GM12878 (cell line): ENCODE data around the gene CYP1A2.

Experiments used
- CEBPB ChIP-seq, 2 experiments: fragments of 150-350 bp in 1 of 2; IDR thresholded peaks; 2 replicates each; pipeline ENCODE4 v1.6.1; 2012 to 2014; ENCODE audit warnings: low read depth in 2 of 2, low read length in 2 of 2, borderline replicate concordance in 1 of 2, inconsistent platforms in 1 of 2
- EZH2 ChIP-seq: IDR thresholded peaks from 2 replicates; pipeline ENCODE4 v1.6.1; 2012; ENCODE audit warnings: low read depth, mild to moderate bottlenecking, control low read depth, inconsistent platforms, low read length, borderline replicate concordance; ENCODE audit not compliant: control insufficient read depth
- HDAC2 ChIP-seq: fragments of 200-600 bp; sonication (generic); IDR thresholded peaks from 2 replicates; pipeline ENCODE4 v1.6.1; 2017
- MXI1 ChIP-seq: fragments of 150-350 bp; IDR thresholded peaks from 2 replicates; pipeline ENCODE4 v1.6.1; 2011; ENCODE audit warnings: low read depth, mild to moderate bottlenecking, inconsistent platforms, low read length, improper control_type of control experiment
- MYC ChIP-seq: IDR thresholded peaks from 2 replicates; pipeline ENCODE4 v1.6.1; 2011; ENCODE audit warnings: mild to moderate bottlenecking, low read length, moderate library complexity, inconsistent platforms; ENCODE audit not compliant: insufficient read depth, insufficient replicate concordance, insufficient read length, severe bottlenecking
- NR2C2 ChIP-seq: IDR thresholded peaks from 2 replicates; pipeline ENCODE4 v1.6.1; 2011; ENCODE audit warnings: borderline replicate concordance, low read depth; ENCODE audit not compliant: control insufficient read depth, insufficient read length
- RAD21 ChIP-seq: IDR thresholded peaks from 2 replicates; pipeline ENCODE4 v1.6.1; 2011; ENCODE audit warnings: mild to moderate bottlenecking, low read depth, low read length, moderate library complexity; ENCODE audit not compliant: insufficient read depth
- RCOR1 ChIP-seq: conservative IDR thresholded peaks from 2 replicates; pipeline ENCODE4 v1.6.1; 2012; ENCODE audit warnings: low read depth, low read length, improper control_type of control experiment
- TF ChIP-seq, protein P1 (sequence below), 3 experiments: IDR thresholded peaks in 2 of 3; conservative IDR thresholded peaks in 1 of 3; 2 replicates each; pipeline ENCODE4 v1.5.1; 2011; ENCODE audit warnings: low read depth in 3 of 3, low read length in 3 of 3, mild to moderate bottlenecking in 3 of 3, control low read depth in 2 of 3, moderate library complexity in 2 of 3, inconsistent platforms in 1 of 3, mixed read lengths in 1 of 3; ENCODE audit not compliant: control insufficient read depth in 2 of 3, insufficient read depth in 1 of 3; ENCODE audit errors: extremely low read depth in 1 of 3
- TF ChIP-seq, protein P2 (sequence below): fragments of 150-350 bp; IDR thresholded peaks from 2 replicates; pipeline ENCODE4 v1.6.1; 2014; ENCODE audit warnings: mild to moderate bottlenecking, low read depth, low read length

DNA sequence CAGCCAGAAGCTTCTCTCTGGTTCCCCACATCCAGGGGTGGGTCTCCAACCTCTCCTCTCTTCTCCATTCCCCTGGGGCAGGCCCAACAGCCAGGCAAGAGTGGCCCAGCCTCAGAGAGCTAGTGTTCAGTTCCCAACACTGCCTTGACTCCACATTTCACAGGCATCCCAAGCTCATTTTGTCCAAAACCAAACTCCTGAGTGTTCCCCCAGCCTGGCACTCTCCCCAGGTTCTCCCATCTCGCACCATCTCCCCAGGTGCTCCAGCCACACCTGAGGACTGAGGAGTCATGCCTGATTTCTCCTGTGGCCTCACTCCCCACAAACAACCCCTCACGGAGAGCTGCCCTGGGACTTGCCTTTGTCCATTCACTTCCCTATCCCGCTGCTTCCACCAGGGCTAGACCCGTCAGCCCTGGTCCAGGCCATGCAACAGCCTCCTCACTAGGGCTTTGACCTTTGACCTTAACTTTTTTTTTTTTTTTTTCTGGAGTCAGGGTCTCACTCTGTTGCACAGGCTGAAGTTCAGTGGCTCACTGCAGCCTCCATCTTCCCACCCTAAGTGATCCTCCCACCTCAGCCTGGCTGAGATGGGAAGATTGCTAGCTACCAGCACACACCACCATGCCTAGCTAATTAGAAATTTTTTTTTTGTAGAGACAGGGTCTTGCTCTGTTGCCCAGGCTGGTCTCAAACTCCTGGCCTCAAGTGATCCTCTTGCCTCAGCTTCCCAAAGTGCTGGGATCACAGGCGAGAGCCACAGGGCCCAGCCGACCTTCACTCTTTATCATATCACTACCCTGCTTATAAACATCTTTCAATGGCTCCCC is 29.3 kb downstream of the CYP1A2 start:
- TF ChIP-seq MXI1 (no peak), EZH2 (no peak), RAD21 (no peak), NR2C2 (peak; percentile 49), RCOR1 (no peak), HDAC2 (no peak), CEBPB (IDR thresholded peaks at IDR 0.05; ENCODE audit: borderline replicate concordance in 1 of 2, low read depth in 2 of 2, low read length in 2 of 2) (no peak), MYC (no peak)
- TF ChIP-seq, protein P1, sequence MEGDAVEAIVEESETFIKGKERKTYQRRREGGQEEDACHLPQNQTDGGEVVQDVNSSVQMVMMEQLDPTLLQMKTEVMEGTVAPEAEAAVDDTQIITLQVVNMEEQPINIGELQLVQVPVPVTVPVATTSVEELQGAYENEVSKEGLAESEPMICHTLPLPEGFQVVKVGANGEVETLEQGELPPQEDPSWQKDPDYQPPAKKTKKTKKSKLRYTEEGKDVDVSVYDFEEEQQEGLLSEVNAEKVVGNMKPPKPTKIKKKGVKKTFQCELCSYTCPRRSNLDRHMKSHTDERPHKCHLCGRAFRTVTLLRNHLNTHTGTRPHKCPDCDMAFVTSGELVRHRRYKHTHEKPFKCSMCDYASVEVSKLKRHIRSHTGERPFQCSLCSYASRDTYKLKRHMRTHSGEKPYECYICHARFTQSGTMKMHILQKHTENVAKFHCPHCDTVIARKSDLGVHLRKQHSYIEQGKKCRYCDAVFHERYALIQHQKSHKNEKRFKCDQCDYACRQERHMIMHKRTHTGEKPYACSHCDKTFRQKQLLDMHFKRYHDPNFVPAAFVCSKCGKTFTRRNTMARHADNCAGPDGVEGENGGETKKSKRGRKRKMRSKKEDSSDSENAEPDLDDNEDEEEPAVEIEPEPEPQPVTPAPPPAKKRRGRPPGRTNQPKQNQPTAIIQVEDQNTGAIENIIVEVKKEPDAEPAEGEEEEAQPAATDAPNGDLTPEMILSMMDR (IDR thresholded peaks at IDR 0.05 in 2 of 3, conservative IDR thresholded peaks at IDR 0.05 in 1 of 3; ENCODE audit: control insufficient read depth in 2 of 3, extremely low read depth in 1 of 3, insufficient read depth in 1 of 3, low read depth in 3 of 3, low read length in 3 of 3): no peak
- TF ChIP-seq, protein P2, sequence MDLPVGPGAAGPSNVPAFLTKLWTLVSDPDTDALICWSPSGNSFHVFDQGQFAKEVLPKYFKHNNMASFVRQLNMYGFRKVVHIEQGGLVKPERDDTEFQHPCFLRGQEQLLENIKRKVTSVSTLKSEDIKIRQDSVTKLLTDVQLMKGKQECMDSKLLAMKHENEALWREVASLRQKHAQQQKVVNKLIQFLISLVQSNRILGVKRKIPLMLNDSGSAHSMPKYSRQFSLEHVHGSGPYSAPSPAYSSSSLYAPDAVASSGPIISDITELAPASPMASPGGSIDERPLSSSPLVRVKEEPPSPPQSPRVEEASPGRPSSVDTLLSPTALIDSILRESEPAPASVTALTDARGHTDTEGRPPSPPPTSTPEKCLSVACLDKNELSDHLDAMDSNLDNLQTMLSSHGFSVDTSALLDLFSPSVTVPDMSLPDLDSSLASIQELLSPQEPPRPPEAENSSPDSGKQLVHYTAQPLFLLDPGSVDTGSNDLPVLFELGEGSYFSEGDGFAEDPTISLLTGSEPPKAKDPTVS: no peak
